SK-N-SH treated with all-trans-retinoic acid at 6 μM for 48 hours (cell line): ENCODE results near the gene SLC35F3.

Source experiments
- CSRNP3 ChIP-seq: fragments of 250-450 bp; sonication (Bioruptor Pico); IDR thresholded peaks from 2 replicates; pipeline ENCODE4 v1.5.1; 2021; ENCODE audit warnings: mild to moderate bottlenecking, moderate library complexity
- ESRRG ChIP-seq: fragments of 250-450 bp; sonication (Bioruptor Pico); IDR thresholded peaks from 2 replicates; pipeline ENCODE4 v1.6.1; 2021; ENCODE audit warnings: mild to moderate bottlenecking
- OSR1 ChIP-seq: fragments of 250-450 bp; sonication (Bioruptor Pico); IDR thresholded peaks from 2 replicates; pipeline ENCODE4 v1.8.0; 2022; ENCODE audit warnings: moderate library complexity, mild to moderate bottlenecking, inconsistent platforms
- PATZ1 ChIP-seq: fragments of 250-450 bp; sonication (Bioruptor Pico); IDR thresholded peaks from 2 replicates; pipeline ENCODE4 v1.8.0; 2020; ENCODE audit warnings: mild to moderate bottlenecking, moderate library complexity, borderline replicate concordance
- RARB ChIP-seq: fragments of 250-450 bp; sonication (Bioruptor Pico); IDR thresholded peaks from 2 replicates; pipeline ENCODE4 v1.8.0; 2021; ENCODE audit warnings: mild to moderate bottlenecking, moderate library complexity
- SNAI2 ChIP-seq: fragments of 250-450 bp; sonication (Bioruptor Pico); IDR thresholded peaks from 2 replicates; pipeline ENCODE4 v1.5.0; 2020; ENCODE audit warnings: mild to moderate bottlenecking, moderate library complexity
- ZFP30 ChIP-seq: fragments of 450-650 bp; formaldehyde crosslinking; IDR thresholded peaks from 2 replicates; pipeline ENCODE4 v1.5.0; 2022; ENCODE audit warnings: mild to moderate bottlenecking, moderate library complexity

GRCh38 chr1:234044079-234044478 lies 139.6 kb downstream of the SLC35F3 start:
- TF ChIP-seq ESRRG (no peak), PATZ1 (CRISPR knock-in tag) (no peak), SNAI2 (CRISPR knock-in tag) (no peak), ZFP30 (CRISPR knock-in tag) (no peak), OSR1 (CRISPR knock-in tag) (no peak), CSRNP3 (CRISPR knock-in tag) (no peak), RARB (CRISPR knock-in tag) (no peak)
